ENCODE data around the gene PARD3B. TPM values are rescaled to one million over a fixed set of nuclear protein-coding genes. Genes with fewer than 3 reads are reported as not detected.

The PARD3B gene
- total and polyA plus RNA-seq, 2 of the 13 experiments (the other 11 are each of a cell fraction or from before 2014, with no cell fraction given) = 0.71 to 2.3 TPM

GRCh38 chr2:205034034-205034433 is 488.8 kb downstream of the PARD3B start:
- H3K36me3 ChIP-seq (replicated peaks in 1 of 2; ENCODE audit: control insufficient read depth in 1 of 2, insufficient read depth in 2 of 2, low read length in 2 of 2) = no peaks in the 10 kb centered on the region
- no peak overlapping the region for H3K27ac ChIP-seq (ENCODE audit: extremely low read length, insufficient read depth, low read length)
- in situ Hi-C loops (cut with HindIII; ENCODE audit: extremely low pct_ligation_motif_present, low pct_unique_long_range_greater_than_20kb) = no loop called here
- no peak for TF ChIP-seq CENPT (CRISPR knock-in tag; IDR thresholded peaks at IDR 0.05; ENCODE audit: low read depth)
- no peak for TF ChIP-seq GLI4 (CRISPR knock-in tag; IDR thresholded peaks at IDR 0.05; ENCODE audit: borderline replicate concordance)
- TF ChIP-seq ZNF431 (CRISPR knock-in tag; IDR thresholded peaks at IDR 0.05; ENCODE audit: borderline replicate concordance, low read depth) = no peak
- no peak for TF ChIP-seq NR0B2 (CRISPR knock-in tag; IDR thresholded peaks at IDR 0.05)
- TF ChIP-seq ZSCAN20 (CRISPR knock-in tag; IDR thresholded peaks at IDR 0.05; ENCODE audit: borderline replicate concordance) = no peak
- TF ChIP-seq ZNF407 (CRISPR knock-in tag; IDR thresholded peaks at IDR 0.05; ENCODE audit: not compliant biosample characterization) = no peak
- no peak for TF ChIP-seq HOXA9 (CRISPR knock-in tag; IDR thresholded peaks at IDR 0.05; ENCODE audit: borderline replicate concordance)
- TF ChIP-seq MED8 (CRISPR knock-in tag; IDR thresholded peaks at IDR 0.05; ENCODE audit: insufficient replicate concordance) = no peak
- no peak for TF ChIP-seq HIVEP1 (CRISPR knock-in tag; IDR thresholded peaks at IDR 0.05)
- TF ChIP-seq FOXK1 (CRISPR knock-in tag; IDR thresholded peaks at IDR 0.05; ENCODE audit: borderline replicate concordance, low read depth) = no peak
- no peak for TF ChIP-seq ZNF382 (CRISPR knock-in tag; IDR thresholded peaks at IDR 0.05; ENCODE audit: borderline replicate concordance)
- no peak for TF ChIP-seq ZNF761 (CRISPR knock-in tag; conservative IDR thresholded peaks at IDR 0.05)
- no peak for TF ChIP-seq ZBTB46 (CRISPR knock-in tag; IDR thresholded peaks at IDR 0.05; ENCODE audit: borderline replicate concordance)
- H3K79me2 ChIP-seq (ENCODE audit: insufficient read depth, low read length) = no peaks in the 10 kb centered on the region
- no peak overlapping the region for H2AFZ ChIP-seq (ENCODE audit: low read length)
- H3K4me3 ChIP-seq (replicated peaks in 1 of 3; ENCODE audit: insufficient read depth in 1 of 3, low read depth in 2 of 3, low read length in 3 of 3) = no peak overlapping the region
- no TSS peak for BruUV-seq (replicated peaks)
- H3K27me3 ChIP-seq (ENCODE audit: control insufficient read depth in 1 of 2, insufficient read depth in 2 of 2, low read length in 2 of 2) = no peaks in the 10 kb centered on the region
- FAIRE-seq (no peak), DNase-seq (ENCODE audit: low spot score) (no peak), ATAC-seq (no peak)
- ChIA-PET POLR2A (no interaction called here), CTCF (ENCODE audit: low intra/inter-chr PET ratio, low total read pairs) (no interaction called here)
- no peak overlapping the region for H3K9ac ChIP-seq (ENCODE audit: insufficient read depth, low read depth, low read length)
- H3K4me2 ChIP-seq (ENCODE audit: low read depth, low read length) = no peak overlapping the region
- peaks cover 20% of the 10 kb centered on the region for H3K4me1 ChIP-seq (ENCODE audit: insufficient read depth, low read length)
- peaks cover 38% of the 10 kb centered on the region; the same call in 1 of the 2 replicates for H3K9me3 ChIP-seq (ENCODE audit: low read length)
- intact Hi-C loops (cut with micrococcal nuclease; ENCODE audit: unreplicated experiment) = no loop called here
- no peaks in the 10 kb centered on the region for H4K20me1 ChIP-seq (ENCODE audit: insufficient read depth, low read length)
- WGBS (ENCODE audit: low lambda C conversion rate) = 47% methylated on average over 4 of the region's 4 CpGs

Data from HepG2 (cell line).